Measurements from ENCODE around the gene PDCD4. TPM values are rescaled to one million over a fixed set of nuclear protein-coding genes. Genes with fewer than 3 reads are reported as not detected.

Gene PDCD4
- total and polyA plus RNA-seq, 2 donors (not counting 3 experiments of a cell fraction or from before 2014, with no cell fraction given), result 14.4 to 47.9 TPM

- no peak overlapping the region for H3K4me3 ChIP-seq (replicated peaks in 1 of 3; ENCODE audit: insufficient read depth in 1 of 3, low read depth in 1 of 3, low read length in 3 of 3)
- no peaks in the 10 kb centered on the region for H3K9me1 ChIP-seq (replicated peaks; ENCODE audit: control insufficient read depth, extremely low read depth, insufficient read depth, low read length)
- H3K27ac ChIP-seq (ENCODE audit: insufficient read depth, low read depth, low read length), result no peak overlapping the region
- H3K27me3 ChIP-seq (ENCODE audit: control insufficient read depth in 2 of 2, insufficient read depth in 2 of 2, low read length in 2 of 2), result peaks cover 3 to 5% of the 10 kb centered on the region in 2 experiments
- dilution Hi-C loops (cut with MboI; ENCODE audit: extremely low pct_ligation_motif_present, low sequenced_read_pairs), result no loop called here
- no peak overlapping the region for H2AFZ ChIP-seq (ENCODE audit: low read depth, low read length)
- no TSS peak for BruUV-seq (replicated peaks)
- no peak overlapping the region for H3K4me2 ChIP-seq (ENCODE audit: insufficient read depth, low read length)
- no peak overlapping the region for H3K9ac ChIP-seq (replicated peaks; ENCODE audit: extremely low read depth, insufficient read depth, low read length)
- DNase-seq (ENCODE audit: low read depth, low spot score) (no peak), FAIRE-seq (no peak)
- H3K4me1 ChIP-seq (ENCODE audit: control insufficient read depth, extremely low read depth, insufficient read depth, low read length), result no peaks in the 10 kb centered on the region
- no peaks in the 10 kb centered on the region for H3K36me3 ChIP-seq (ENCODE audit: control insufficient read depth in 2 of 2, extremely low read depth in 1 of 2, insufficient read depth in 2 of 2, low read length in 2 of 2)
- no peaks in the 10 kb centered on the region for H4K20me1 ChIP-seq (replicated peaks; ENCODE audit: control insufficient read depth, extremely low read depth, insufficient read depth, low read length)
- TF ChIP-seq MYC (IDR thresholded peaks at IDR 0.05; ENCODE audit: low read depth, low read length) (no peak), CTCF (IDR thresholded peaks at IDR 0.05; ENCODE audit: extremely low read depth in 1 of 2, insufficient read depth in 1 of 2, low read depth in 1 of 2, low read length in 2 of 2) (no peak), GATA2 (IDR thresholded peaks at IDR 0.05; ENCODE audit: insufficient read depth, insufficient read length, low read depth, low read length) (no peak), JUN (IDR thresholded peaks at IDR 0.05; ENCODE audit: borderline replicate concordance, insufficient read depth, insufficient read length, low read depth) (no peak), MAX (IDR thresholded peaks at IDR 0.05; ENCODE audit: insufficient read depth, insufficient read length) (no peak), POLR2A (IDR thresholded peaks at IDR 0.05; ENCODE audit: low read depth, low read length) (no peak), EZH2 (IDR thresholded peaks at IDR 0.05; ENCODE audit: borderline replicate concordance, low read depth, low read length, severe bottlenecking) (no peak), FOS (IDR thresholded peaks at IDR 0.05; ENCODE audit: borderline replicate concordance, insufficient read depth, low read length) (no peak), POLR2AphosphoS5 (IDR thresholded peaks at IDR 0.05; ENCODE audit: insufficient read depth, low read depth, low read length) (no peak)
- H3K79me2 ChIP-seq (ENCODE audit: control insufficient read depth, insufficient read depth, low read length), result no peaks in the 10 kb centered on the region
- intact Hi-C loops (cut with micrococcal nuclease), result no loop called here
- H3K9me3 ChIP-seq (replicated peaks; ENCODE audit: control insufficient read depth, insufficient read depth, low read length), result no peaks in the 10 kb centered on the region
- CTCF ChIA-PET, result interaction anchor here (1.1 kb wide), 1 partner anchor 13 kb away, joined by 4 read pairs; no protein-coding TSS in a partner anchor
- POLR2A ChIA-PET, result no interaction called here
Measured at GRCh38 chr10:110825508-110825907, 46.2 kb upstream of the PDCD4 start.

Measured in endothelial cell of umbilical vein (primary cell).